GM12878 (cell line): ENCODE measurements around the gene PRKCZ.

Experiments used
- EZH2 ChIP-seq: IDR thresholded peaks from 2 replicates; pipeline ENCODE4 v1.6.1; 2012; ENCODE audit warnings: low read depth, mild to moderate bottlenecking, control low read depth, inconsistent platforms, low read length, borderline replicate concordance; ENCODE audit not compliant: control insufficient read depth
- HDAC2 ChIP-seq: fragments of 200-600 bp; sonication (generic); IDR thresholded peaks from 2 replicates; pipeline ENCODE4 v1.6.1; 2017
- POLR2A ChIP-seq: IDR thresholded peaks from 2 replicates; pipeline ENCODE4 v1.6.1; 2011; ENCODE audit warnings: low read depth, mild to moderate bottlenecking, low read length
- RBBP5 ChIP-seq: fragments of 200-600 bp; sonication (generic); conservative IDR thresholded peaks from 2 replicates; pipeline ENCODE4 v1.6.1; 2016
- SP1 ChIP-seq: IDR thresholded peaks from one replicate; pipeline ENCODE4 v1.6.1; 2011; ENCODE audit warnings: low read depth, low read length
- YBX1 ChIP-seq: fragments of 450-650 bp; IDR thresholded peaks from 2 replicates; pipeline ENCODE4 v1.6.1; 2016; ENCODE audit warnings: antibody characterized with exemption
- TF ChIP-seq, protein P1 (sequence below): IDR thresholded peaks from 2 replicates; pipeline ENCODE4 v1.6.1; 2012; ENCODE audit warnings: mild to moderate bottlenecking, low read depth, low read length
- TF ChIP-seq, protein P2 (sequence below), 3 experiments: IDR thresholded peaks in 2 of 3; conservative IDR thresholded peaks in 1 of 3; 2 replicates each; pipeline ENCODE4 v1.5.1; 2011; ENCODE audit warnings: low read depth in 3 of 3, low read length in 3 of 3, mild to moderate bottlenecking in 3 of 3, control low read depth in 2 of 3, moderate library complexity in 2 of 3, inconsistent platforms in 1 of 3, mixed read lengths in 1 of 3; ENCODE audit not compliant: control insufficient read depth in 2 of 3, insufficient read depth in 1 of 3; ENCODE audit errors: extremely low read depth in 1 of 3

GRCh38 chr1:2099886-2100779, 49.9 kb downstream of the PRKCZ start:
- TF ChIP-seq YBX1: no peak
- TF ChIP-seq, protein P1, sequence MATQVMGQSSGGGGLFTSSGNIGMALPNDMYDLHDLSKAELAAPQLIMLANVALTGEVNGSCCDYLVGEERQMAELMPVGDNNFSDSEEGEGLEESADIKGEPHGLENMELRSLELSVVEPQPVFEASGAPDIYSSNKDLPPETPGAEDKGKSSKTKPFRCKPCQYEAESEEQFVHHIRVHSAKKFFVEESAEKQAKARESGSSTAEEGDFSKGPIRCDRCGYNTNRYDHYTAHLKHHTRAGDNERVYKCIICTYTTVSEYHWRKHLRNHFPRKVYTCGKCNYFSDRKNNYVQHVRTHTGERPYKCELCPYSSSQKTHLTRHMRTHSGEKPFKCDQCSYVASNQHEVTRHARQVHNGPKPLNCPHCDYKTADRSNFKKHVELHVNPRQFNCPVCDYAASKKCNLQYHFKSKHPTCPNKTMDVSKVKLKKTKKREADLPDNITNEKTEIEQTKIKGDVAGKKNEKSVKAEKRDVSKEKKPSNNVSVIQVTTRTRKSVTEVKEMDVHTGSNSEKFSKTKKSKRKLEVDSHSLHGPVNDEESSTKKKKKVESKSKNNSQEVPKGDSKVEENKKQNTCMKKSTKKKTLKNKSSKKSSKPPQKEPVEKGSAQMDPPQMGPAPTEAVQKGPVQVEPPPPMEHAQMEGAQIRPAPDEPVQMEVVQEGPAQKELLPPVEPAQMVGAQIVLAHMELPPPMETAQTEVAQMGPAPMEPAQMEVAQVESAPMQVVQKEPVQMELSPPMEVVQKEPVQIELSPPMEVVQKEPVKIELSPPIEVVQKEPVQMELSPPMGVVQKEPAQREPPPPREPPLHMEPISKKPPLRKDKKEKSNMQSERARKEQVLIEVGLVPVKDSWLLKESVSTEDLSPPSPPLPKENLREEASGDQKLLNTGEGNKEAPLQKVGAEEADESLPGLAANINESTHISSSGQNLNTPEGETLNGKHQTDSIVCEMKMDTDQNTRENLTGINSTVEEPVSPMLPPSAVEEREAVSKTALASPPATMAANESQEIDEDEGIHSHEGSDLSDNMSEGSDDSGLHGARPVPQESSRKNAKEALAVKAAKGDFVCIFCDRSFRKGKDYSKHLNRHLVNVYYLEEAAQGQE: no peak
- no peak for TF ChIP-seq EZH2
- no peak for TF ChIP-seq SP1
- no peak for TF ChIP-seq POLR2A
- TF ChIP-seq, protein P2, sequence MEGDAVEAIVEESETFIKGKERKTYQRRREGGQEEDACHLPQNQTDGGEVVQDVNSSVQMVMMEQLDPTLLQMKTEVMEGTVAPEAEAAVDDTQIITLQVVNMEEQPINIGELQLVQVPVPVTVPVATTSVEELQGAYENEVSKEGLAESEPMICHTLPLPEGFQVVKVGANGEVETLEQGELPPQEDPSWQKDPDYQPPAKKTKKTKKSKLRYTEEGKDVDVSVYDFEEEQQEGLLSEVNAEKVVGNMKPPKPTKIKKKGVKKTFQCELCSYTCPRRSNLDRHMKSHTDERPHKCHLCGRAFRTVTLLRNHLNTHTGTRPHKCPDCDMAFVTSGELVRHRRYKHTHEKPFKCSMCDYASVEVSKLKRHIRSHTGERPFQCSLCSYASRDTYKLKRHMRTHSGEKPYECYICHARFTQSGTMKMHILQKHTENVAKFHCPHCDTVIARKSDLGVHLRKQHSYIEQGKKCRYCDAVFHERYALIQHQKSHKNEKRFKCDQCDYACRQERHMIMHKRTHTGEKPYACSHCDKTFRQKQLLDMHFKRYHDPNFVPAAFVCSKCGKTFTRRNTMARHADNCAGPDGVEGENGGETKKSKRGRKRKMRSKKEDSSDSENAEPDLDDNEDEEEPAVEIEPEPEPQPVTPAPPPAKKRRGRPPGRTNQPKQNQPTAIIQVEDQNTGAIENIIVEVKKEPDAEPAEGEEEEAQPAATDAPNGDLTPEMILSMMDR (IDR thresholded peaks at IDR 0.05 in 2 of 3, conservative IDR thresholded peaks at IDR 0.05 in 1 of 3; ENCODE audit: control insufficient read depth in 2 of 3, extremely low read depth in 1 of 3, insufficient read depth in 1 of 3, low read depth in 3 of 3, low read length in 3 of 3): no peak
- TF ChIP-seq HDAC2: no peak
- TF ChIP-seq RBBP5: no peak
